HepG2 (cell line): ENCODE data around the gene BUB1B. TPM values are rescaled to one million over a fixed set of nuclear protein-coding genes. Genes with fewer than 3 reads are reported as not detected.

Experiments
- AHDC1 ChIP-seq: sonication (generic); formaldehyde crosslinking; IDR thresholded peaks from 2 replicates; pipeline ENCODE4 v1.5.1; 2020; ENCODE audit warnings: mild to moderate bottlenecking, missing genetic modification reagents, borderline replicate concordance
- DBP ChIP-seq: sonication (generic); formaldehyde crosslinking; IDR thresholded peaks from 2 replicates; pipeline ENCODE4 v1.4.0; 2020; ENCODE audit warnings: missing genetic modification reagents; ENCODE audit errors: not compliant biosample characterization
- MLLT10 ChIP-seq: sonication (generic); formaldehyde crosslinking; IDR thresholded peaks from 2 replicates; pipeline ENCODE4 v1.4.0; 2020; ENCODE audit warnings: missing genetic modification reagents
- SALL1 ChIP-seq: sonication (generic); formaldehyde crosslinking; IDR thresholded peaks from 2 replicates; pipeline ENCODE4 v1.8.0; 2022; ENCODE audit warnings: mild to moderate bottlenecking, missing genetic modification reagents
- SAP130 ChIP-seq: IDR thresholded peaks from 2 replicates; pipeline ENCODE4 v1.6.1; 2016; ENCODE audit warnings: low read depth
- TFDP1 ChIP-seq: IDR thresholded peaks from 2 replicates; pipeline ENCODE4 v1.6.1; 2016; ENCODE audit warnings: missing compliant biosample characterization, missing genetic modification reagents, borderline replicate concordance
- ZMYM3 ChIP-seq: sonication (generic); formaldehyde crosslinking; IDR thresholded peaks from 2 replicates; pipeline ENCODE4 v1.5.1; 2020; ENCODE audit warnings: mild to moderate bottlenecking, missing genetic modification reagents
- polyA plus RNA-seq, 8 experiments: library from polyadenylated mRNA; depleted of rRNA in 3 of 8; stranded (reverse) in 7 of 8; unstranded in 1 of 8; fragments of >200 nt; fragmentation: Illumina TruSeq in 4 of 8; extraction: Trizol in 4 of 8; gene quantifications; 2 replicates each; pipeline versions ENCODE4 v1.2.1 to v1.2.3, GENCODE V29; 2011 to 2016; ENCODE audit warnings: low read depth in 4 of 8, missing spikeins in 1 of 8, mixed read lengths in 1 of 8; ENCODE audit not compliant: insufficient read depth in 1 of 8
- total RNA-seq, 5 experiments: library from RNA; depleted of rRNA; stranded (reverse); fragments of >200 nt; fragmentation: Illumina TruSeq; extraction: Trizol; gene quantifications; 2 replicates each; pipeline ENCODE4 v1.2.3, GENCODE V29; 2016; ENCODE audit warnings: low read depth in 1 of 5

Gene BUB1B
- total and polyA plus RNA-seq, 2 of the 13 experiments (the other 11 are each of a cell fraction or from before 2014, with no cell fraction given), result 26.2 to 63.5 TPM

GRCh38 chr15:40111888-40112287, 49.0 kb upstream of the BUB1B start (continued):
- TF ChIP-seq DBP (CRISPR knock-in tag) (no peak), TFDP1 (CRISPR knock-in tag) (no peak), SAP130 (0 out of 2 replicates have a peak, but pooled peaks have one; percentile 18), AHDC1 (CRISPR knock-in tag) (0 out of 2 replicates have a peak, but pooled peaks have one; percentile 23), ZMYM3 (CRISPR knock-in tag) (0 out of 2 replicates have a peak, but pooled peaks have one; percentile 13), MLLT10 (CRISPR knock-in tag) (no peak), SALL1 (CRISPR knock-in tag) (peak; percentile 55; the same call in 1 of the 2 replicates)
